ENCODE measurements around the gene LMBRD2. TPM values are rescaled to one million over a fixed set of nuclear protein-coding genes. Genes with fewer than 3 reads are reported as not detected.
"Not testable (repeated sequence)": the region's sequence is repeated elsewhere in the genome, so short reads cannot be mapped to it uniquely, and the experiment has no call there.

LMBRD2 gene
- total RNA-seq, 5 donors from 2014 or later (not counting 1 experiment from before 2014, with no cell fraction given), result 6.3 to 13.7 (median 10.8) TPM

- ChIA-PET CTCF (no interaction called here), POLR2A (no interaction called here)
- H3K36me3 Mint-ChIP-seq, result peaks cover 73% of the 10 kb centered on the region
- no CpG with 5 or more reads among the region's 3 CpGs for WGBS (ENCODE audit: insufficient coverage)
- peaks cover 6 to 7% (median 6%) of the 10 kb centered on the region in 3 donors for H3K4me1 Mint-ChIP-seq
- ATAC-seq (replicated peaks in 1 of 4), result no peak
- Histone ChIP-seq H3K27me3 (replicated peaks in 1 of 2; ENCODE audit: control insufficient read depth in 2 of 2, extremely low read depth in 1 of 2, insufficient read depth in 2 of 2, low read length in 1 of 2) (no peaks in the 10 kb centered on the region), H3K4me3 (ENCODE audit: control insufficient read depth in 1 of 2, extremely low read depth in 1 of 2, low read length in 1 of 2) (no peak overlapping the region), H3K4me1 (ENCODE audit: control insufficient read depth in 1 of 2, extremely low read depth in 1 of 2, insufficient read depth in 2 of 2, low read length in 2 of 2) (no peaks in the 10 kb centered on the region), H3K36me3 (ENCODE audit: control insufficient read depth in 2 of 2, extremely low read depth in 1 of 2, insufficient read depth in 1 of 2, low read length in 1 of 2) (peaks cover 6 to 23% of the 10 kb centered on the region in 2 donors), H3K9me3 (no peaks in the 10 kb centered on the region), H3K27ac (ENCODE audit: low read length) (no peak overlapping the region)
- H3K27ac Mint-ChIP-seq, result no peak overlapping the region
- DNase-seq, result no peak
- no peak overlapping the region for H3K4me3 Mint-ChIP-seq
- peaks cover 0 to 5% (median 0%) of the 10 kb centered on the region in 3 donors for H3K9me3 Mint-ChIP-seq
- no peaks in the 10 kb centered on the region for H3K27me3 Mint-ChIP-seq
Measured at GRCh38 chr5:36135988-36136387, 15.7 kb downstream of the LMBRD2 start.

GRCh38 chr5:36133009-36133408, 18.7 kb downstream of the LMBRD2 start:
- H3K36me3 ChIP-seq (ENCODE audit: control insufficient read depth in 2 of 2, extremely low read depth in 1 of 2, insufficient read depth in 1 of 2, low read length in 1 of 2), result peaks cover 0 to 26% of the 10 kb centered on the region in 2 donors
- not testable (repeated sequence) for DNase-seq; ATAC-seq (replicated peaks in 1 of 4); H3K4me1 ChIP-seq (ENCODE audit: control insufficient read depth in 1 of 2, extremely low read depth in 1 of 2, insufficient read depth in 2 of 2, low read length in 2 of 2); H3K4me3 Mint-ChIP-seq; H3K27me3 Mint-ChIP-seq; H3K27ac Mint-ChIP-seq; H3K27me3 ChIP-seq (replicated peaks in 1 of 2; ENCODE audit: control insufficient read depth in 2 of 2, extremely low read depth in 1 of 2, insufficient read depth in 2 of 2, low read length in 1 of 2); H3K9me3 ChIP-seq; H3K27ac ChIP-seq (ENCODE audit: low read length); H3K4me3 ChIP-seq (ENCODE audit: control insufficient read depth in 1 of 2, extremely low read depth in 1 of 2, low read length in 1 of 2)
- CTCF ChIA-PET, result interaction anchor here in 1 of 2 donors (0.9 kb wide), 1 partner anchor 54 kb away, joined by 3 read pairs; no protein-coding TSS in a partner anchor
- POLR2A ChIA-PET, result interaction anchor here (0.6 kb wide), 3 partner anchors 21 to 273 kb away, joined by 3 to 4 read pairs (median 4); no protein-coding TSS in a partner anchor
- peaks cover 6 to 10% (median 8%) of the 10 kb centered on the region in 3 donors for H3K9me3 Mint-ChIP-seq
- H3K36me3 Mint-ChIP-seq, result peaks cover 74% of the 10 kb centered on the region
- WGBS (ENCODE audit: insufficient coverage), result no CpG with 5 or more reads among the region's 1 CpG
- H3K4me1 Mint-ChIP-seq, result peaks cover 8 to 14% (median 13%) of the 10 kb centered on the region in 3 donors

GRCh38 chr5:36129666-36130065, 22.0 kb downstream of the LMBRD2 start:
- peaks cover 0 to 27% of the 10 kb centered on the region in 2 donors for H3K36me3 ChIP-seq (ENCODE audit: control insufficient read depth in 2 of 2, extremely low read depth in 1 of 2, insufficient read depth in 1 of 2, low read length in 1 of 2)
- ATAC-seq (replicated peaks in 1 of 4); H3K4me1 ChIP-seq (ENCODE audit: control insufficient read depth in 1 of 2, extremely low read depth in 1 of 2, insufficient read depth in 2 of 2, low read length in 2 of 2); DNase-seq; CTCF ChIA-PET; H3K4me3 Mint-ChIP-seq; H3K4me3 ChIP-seq (ENCODE audit: control insufficient read depth in 1 of 2, extremely low read depth in 1 of 2, low read length in 1 of 2); H3K27me3 Mint-ChIP-seq; H3K27ac Mint-ChIP-seq; H3K27ac ChIP-seq (ENCODE audit: low read length); POLR2A ChIA-PET; H3K9me3 ChIP-seq; H3K27me3 ChIP-seq (replicated peaks in 1 of 2; ENCODE audit: control insufficient read depth in 2 of 2, extremely low read depth in 1 of 2, insufficient read depth in 2 of 2, low read length in 1 of 2): not testable (repeated sequence)
- no CpG with 5 or more reads among the region's 5 CpGs for WGBS (ENCODE audit: insufficient coverage)
- Mint-ChIP-seq H3K4me1 (peaks cover 18 to 32% (median 22%) of the 10 kb centered on the region in 3 donors), H3K9me3 (peaks cover 6 to 10% (median 8%) of the 10 kb centered on the region in 3 donors), H3K36me3 (peaks cover 78% of the 10 kb centered on the region)

GRCh38 chr5:36128795-36129194, 22.9 kb downstream of the LMBRD2 start:
- POLR2A ChIA-PET, result no interaction called here
- Mint-ChIP-seq H3K27ac (no peak overlapping the region), H3K4me1 (peaks cover 18 to 32% (median 22%) of the 10 kb centered on the region in 3 donors), H3K9me3 (peaks cover 6 to 10% (median 8%) of the 10 kb centered on the region in 3 donors), H3K27me3 (no peaks in the 10 kb centered on the region), H3K4me3 (no peak overlapping the region), H3K36me3 (peaks cover 75% of the 10 kb centered on the region)
- Histone ChIP-seq H3K36me3 (ENCODE audit: control insufficient read depth in 2 of 2, extremely low read depth in 1 of 2, insufficient read depth in 1 of 2, low read length in 1 of 2) (peaks cover 0 to 24% of the 10 kb centered on the region in 2 donors), H3K9me3 (no peaks in the 10 kb centered on the region), H3K27ac (ENCODE audit: low read length) (no peak overlapping the region), H3K27me3 (replicated peaks in 1 of 2; ENCODE audit: control insufficient read depth in 2 of 2, extremely low read depth in 1 of 2, insufficient read depth in 2 of 2, low read length in 1 of 2) (no peaks in the 10 kb centered on the region), H3K4me3 (ENCODE audit: control insufficient read depth in 1 of 2, extremely low read depth in 1 of 2, low read length in 1 of 2) (no peak overlapping the region), H3K4me1 (ENCODE audit: control insufficient read depth in 1 of 2, extremely low read depth in 1 of 2, insufficient read depth in 2 of 2, low read length in 2 of 2) (no peaks in the 10 kb centered on the region)
- ATAC-seq (replicated peaks in 1 of 4), result no peak
- CTCF ChIA-PET, result interaction anchor here in 1 of 2 donors (0.5 kb wide), 1 partner anchor 207 kb away, joined by 3 read pairs; no protein-coding TSS in a partner anchor
- DNase-seq, result no peak
- WGBS (ENCODE audit: insufficient coverage), result no CpG with 5 or more reads among the region's 1 CpG

- ATAC-seq (replicated peaks in 1 of 4), result no peak
- ChIA-PET CTCF (interaction anchor here in 1 of 2 donors (1.0 kb wide), 1 partner anchor 46 kb away, joined by 5 read pairs; no protein-coding TSS in a partner anchor), POLR2A (no interaction called here)
- Histone ChIP-seq H3K9me3 (no peaks in the 10 kb centered on the region), H3K4me3 (ENCODE audit: control insufficient read depth in 1 of 2, extremely low read depth in 1 of 2, low read length in 1 of 2) (no peak overlapping the region), H3K4me1 (ENCODE audit: control insufficient read depth in 1 of 2, extremely low read depth in 1 of 2, insufficient read depth in 2 of 2, low read length in 2 of 2) (no peaks in the 10 kb centered on the region), H3K36me3 (ENCODE audit: control insufficient read depth in 2 of 2, extremely low read depth in 1 of 2, insufficient read depth in 1 of 2, low read length in 1 of 2) (peaks cover 0 to 33% of the 10 kb centered on the region in 2 donors), H3K27me3 (replicated peaks in 1 of 2; ENCODE audit: control insufficient read depth in 2 of 2, extremely low read depth in 1 of 2, insufficient read depth in 2 of 2, low read length in 1 of 2) (no peaks in the 10 kb centered on the region), H3K27ac (ENCODE audit: low read length) (no peak overlapping the region)
- Mint-ChIP-seq H3K9me3 (peaks cover 6 to 10% (median 8%) of the 10 kb centered on the region in 3 donors), H3K27ac (no peak overlapping the region), H3K27me3 (no peaks in the 10 kb centered on the region), H3K4me3 (no peak overlapping the region), H3K4me1 (peaks cover 10 to 26% (median 15%) of the 10 kb centered on the region in 3 donors), H3K36me3 (peaks cover 64% of the 10 kb centered on the region)
- no peak for DNase-seq
- 93% methylated on average over 1 of the region's 1 CpG for WGBS (ENCODE audit: insufficient coverage)
Measured at GRCh38 chr5:36125868-36126267, 25.8 kb downstream of the LMBRD2 start.

GRCh38 chr5:36111238-36111637, 40.4 kb downstream of the LMBRD2 start:
- no peak overlapping the region for H3K27ac ChIP-seq (ENCODE audit: low read length)
- no peaks in the 10 kb centered on the region for H3K27me3 Mint-ChIP-seq
- no peaks in the 10 kb centered on the region for H3K27me3 ChIP-seq (replicated peaks in 1 of 2; ENCODE audit: control insufficient read depth in 2 of 2, extremely low read depth in 1 of 2, insufficient read depth in 2 of 2, low read length in 1 of 2)
- DNase-seq (no peak), ATAC-seq (replicated peaks in 1 of 4) (no peak)
- H3K36me3 ChIP-seq (ENCODE audit: control insufficient read depth in 2 of 2, extremely low read depth in 1 of 2, insufficient read depth in 1 of 2, low read length in 1 of 2), result peaks cover 0 to 43% of the 10 kb centered on the region in 2 donors
- CTCF ChIA-PET, result interaction anchor here in 1 of 2 donors (0.8 kb wide), 1 partner anchor 32 kb away, joined by 3 read pairs; no protein-coding TSS in a partner anchor
- peaks cover 64% of the 10 kb centered on the region for H3K36me3 Mint-ChIP-seq
- no peak overlapping the region for H3K4me3 ChIP-seq (ENCODE audit: control insufficient read depth in 1 of 2, extremely low read depth in 1 of 2, low read length in 1 of 2)
- no CpG with 5 or more reads among the region's 1 CpG for WGBS (ENCODE audit: insufficient coverage)
- no peaks in the 10 kb centered on the region for H3K4me1 ChIP-seq (ENCODE audit: control insufficient read depth in 1 of 2, extremely low read depth in 1 of 2, insufficient read depth in 2 of 2, low read length in 2 of 2)
- H3K9me3 ChIP-seq, result no peaks in the 10 kb centered on the region
- H3K4me3 Mint-ChIP-seq, result no peak overlapping the region
- no peak overlapping the region for H3K27ac Mint-ChIP-seq
- no peaks in the 10 kb centered on the region for H3K9me3 Mint-ChIP-seq
- no peaks in the 10 kb centered on the region for H3K4me1 Mint-ChIP-seq
- POLR2A ChIA-PET, result no interaction called here

Data from T-cell (primary cell).